Measurements from ENCODE around the gene RUFY4.

The RUFY4 gene

DNA sequence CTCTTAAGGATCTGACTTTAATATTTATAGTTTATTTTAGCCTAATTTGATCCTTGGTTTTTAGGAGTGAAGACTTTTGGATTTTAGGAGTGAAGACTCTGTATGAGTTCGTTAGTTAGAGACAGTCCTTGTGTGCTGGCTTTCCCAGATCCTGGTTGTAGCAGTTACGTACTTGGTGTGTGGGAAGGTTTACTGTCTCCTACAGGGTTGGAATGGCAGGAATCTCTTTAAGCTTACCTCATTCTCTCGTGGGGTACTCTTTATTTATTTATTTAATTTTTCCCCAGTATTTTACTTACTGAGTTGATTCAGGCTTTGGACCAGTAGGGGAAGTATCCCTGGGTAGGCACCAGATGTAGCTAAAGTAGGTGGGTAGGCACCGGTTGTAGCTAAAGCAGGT is 54.9 kb downstream of the RUFY4 start:
- Mint-ChIP-seq H3K9me3 (peaks cover 32% of the 10 kb centered on the region), H3K4me3 (no peak overlapping the region), H3K4me1 (peaks cover 12% of the 10 kb centered on the region), H3K36me3 (ENCODE audit: low read depth) (peaks cover 5% of the 10 kb centered on the region), H3K27me3 (ENCODE audit: low read depth, poor library complexity) (peaks cover 6% of the 10 kb centered on the region), H3K27ac (no peak overlapping the region)
- DNase-seq, result no peak
- TF ChIP-seq, protein P1, sequence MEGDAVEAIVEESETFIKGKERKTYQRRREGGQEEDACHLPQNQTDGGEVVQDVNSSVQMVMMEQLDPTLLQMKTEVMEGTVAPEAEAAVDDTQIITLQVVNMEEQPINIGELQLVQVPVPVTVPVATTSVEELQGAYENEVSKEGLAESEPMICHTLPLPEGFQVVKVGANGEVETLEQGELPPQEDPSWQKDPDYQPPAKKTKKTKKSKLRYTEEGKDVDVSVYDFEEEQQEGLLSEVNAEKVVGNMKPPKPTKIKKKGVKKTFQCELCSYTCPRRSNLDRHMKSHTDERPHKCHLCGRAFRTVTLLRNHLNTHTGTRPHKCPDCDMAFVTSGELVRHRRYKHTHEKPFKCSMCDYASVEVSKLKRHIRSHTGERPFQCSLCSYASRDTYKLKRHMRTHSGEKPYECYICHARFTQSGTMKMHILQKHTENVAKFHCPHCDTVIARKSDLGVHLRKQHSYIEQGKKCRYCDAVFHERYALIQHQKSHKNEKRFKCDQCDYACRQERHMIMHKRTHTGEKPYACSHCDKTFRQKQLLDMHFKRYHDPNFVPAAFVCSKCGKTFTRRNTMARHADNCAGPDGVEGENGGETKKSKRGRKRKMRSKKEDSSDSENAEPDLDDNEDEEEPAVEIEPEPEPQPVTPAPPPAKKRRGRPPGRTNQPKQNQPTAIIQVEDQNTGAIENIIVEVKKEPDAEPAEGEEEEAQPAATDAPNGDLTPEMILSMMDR (IDR thresholded peaks at IDR 0.05), result no peak

DNA sequence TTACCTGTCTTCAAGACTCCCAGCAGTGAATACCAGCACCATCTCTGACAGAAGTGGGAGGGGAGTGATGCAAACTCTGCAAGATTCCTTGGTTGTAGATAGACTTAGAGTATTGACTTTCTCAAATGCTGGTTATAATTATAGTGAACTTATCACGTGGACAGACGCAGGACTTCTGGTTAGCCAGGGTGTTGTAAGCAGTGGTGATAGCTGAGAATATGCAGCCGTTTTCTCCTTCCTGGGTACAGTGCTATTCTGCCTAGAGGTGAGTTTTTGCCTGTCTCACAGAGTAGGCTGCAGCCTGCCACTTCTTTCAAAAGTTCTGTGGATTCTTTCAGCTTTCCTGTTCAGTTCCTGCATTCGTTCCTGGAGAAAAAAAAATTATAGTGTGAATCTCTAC is 56.0 kb downstream of the RUFY4 start:
- H3K4me3 Mint-ChIP-seq, result no peak overlapping the region
- H3K36me3 Mint-ChIP-seq (ENCODE audit: low read depth), result peaks cover 5% of the 10 kb centered on the region
- H3K27ac Mint-ChIP-seq, result peak overlapping the region; percentile 3
- DNase-seq, result no peak
- peaks cover 31% of the 10 kb centered on the region for H3K9me3 Mint-ChIP-seq
- H3K27me3 Mint-ChIP-seq (ENCODE audit: low read depth, poor library complexity), result peaks cover 8% of the 10 kb centered on the region
- peaks cover 12% of the 10 kb centered on the region for H3K4me1 Mint-ChIP-seq
- TF ChIP-seq, protein P1 (IDR thresholded peaks at IDR 0.05), result no peak

DNA sequence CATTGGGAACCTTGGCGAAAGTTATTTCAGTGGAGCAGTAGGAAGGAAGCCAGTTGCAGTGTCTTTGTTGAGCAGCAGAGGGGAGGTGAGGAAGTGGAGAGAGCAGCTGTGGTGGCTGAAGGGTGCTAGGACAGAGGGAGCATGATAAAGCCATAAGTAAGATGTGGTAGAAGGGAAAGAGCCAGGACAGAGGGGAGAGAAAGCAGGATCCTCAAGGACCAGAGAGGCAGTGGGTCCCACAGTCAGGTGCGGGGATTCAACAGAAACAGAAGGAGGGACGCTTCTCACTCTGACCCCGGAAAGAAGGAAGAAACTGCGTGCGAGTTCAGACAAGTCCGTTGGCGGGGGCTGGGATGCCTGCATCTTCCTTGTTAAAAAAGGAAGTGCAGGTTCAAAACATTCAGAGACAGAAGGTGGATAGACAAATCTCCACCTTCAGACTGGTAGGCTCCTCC is 56.6 kb downstream of the RUFY4 start, which contains the start of gene CXCR2:
Gene CXCR2 (plus strand): TSS at position 403 of the 455 bp plus-strand sequence. CDS start 8,774 bp downstream, outside the sequence.
- Mint-ChIP-seq H3K9me3 (peaks cover 31% of the 10 kb centered on the region), H3K27ac (peak within 1 kb of the TSS; percentile 3), H3K4me1 (peaks cover 12% of the 10 kb centered on the region), H3K27me3 (ENCODE audit: low read depth, poor library complexity) (peaks cover 7% of the 10 kb centered on the region), H3K36me3 (ENCODE audit: low read depth) (peaks cover 5% of the 10 kb centered on the region), H3K4me3 (no peak within 1 kb of the TSS)
- TF ChIP-seq, protein P1 (IDR thresholded peaks at IDR 0.05), result no peak
- DNase-seq, result no peak

DNA sequence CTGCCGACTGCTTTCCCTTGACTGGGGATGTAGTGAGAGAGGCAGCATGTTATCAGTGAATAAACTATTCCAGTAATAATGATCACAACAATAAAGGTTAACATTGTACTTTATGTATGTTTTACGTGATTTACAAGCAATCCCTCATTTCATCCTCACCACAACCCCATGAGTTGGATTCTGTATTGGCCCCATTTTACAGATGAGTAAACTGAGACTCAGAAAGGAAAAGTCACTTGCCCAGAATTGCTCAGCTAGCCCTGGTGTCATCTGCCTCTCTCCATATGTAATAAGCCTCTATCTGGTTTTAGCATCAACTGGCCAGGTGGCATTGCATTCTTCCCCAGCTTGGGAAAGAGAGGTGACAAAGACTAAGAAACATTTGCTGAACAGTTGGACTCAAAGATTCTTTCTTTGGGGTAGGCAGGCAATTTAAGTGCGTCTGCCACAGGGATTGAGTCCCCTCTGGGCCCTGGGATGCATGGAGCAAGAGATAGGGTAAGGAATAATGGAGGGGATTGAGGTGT is 58.9 kb downstream of the RUFY4 start:
- H3K36me3 Mint-ChIP-seq (ENCODE audit: low read depth), result no peaks in the 10 kb centered on the region
- no peak for DNase-seq
- H3K27ac Mint-ChIP-seq, result no peak overlapping the region
- TF ChIP-seq, protein P1 (IDR thresholded peaks at IDR 0.05), result no peak
- no peak overlapping the region for H3K4me3 Mint-ChIP-seq
- H3K9me3 Mint-ChIP-seq, result peaks cover 8% of the 10 kb centered on the region
- H3K27me3 Mint-ChIP-seq (ENCODE audit: low read depth, poor library complexity), result peaks cover 11% of the 10 kb centered on the region
- peaks cover 12% of the 10 kb centered on the region for H3K4me1 Mint-ChIP-seq

DNA sequence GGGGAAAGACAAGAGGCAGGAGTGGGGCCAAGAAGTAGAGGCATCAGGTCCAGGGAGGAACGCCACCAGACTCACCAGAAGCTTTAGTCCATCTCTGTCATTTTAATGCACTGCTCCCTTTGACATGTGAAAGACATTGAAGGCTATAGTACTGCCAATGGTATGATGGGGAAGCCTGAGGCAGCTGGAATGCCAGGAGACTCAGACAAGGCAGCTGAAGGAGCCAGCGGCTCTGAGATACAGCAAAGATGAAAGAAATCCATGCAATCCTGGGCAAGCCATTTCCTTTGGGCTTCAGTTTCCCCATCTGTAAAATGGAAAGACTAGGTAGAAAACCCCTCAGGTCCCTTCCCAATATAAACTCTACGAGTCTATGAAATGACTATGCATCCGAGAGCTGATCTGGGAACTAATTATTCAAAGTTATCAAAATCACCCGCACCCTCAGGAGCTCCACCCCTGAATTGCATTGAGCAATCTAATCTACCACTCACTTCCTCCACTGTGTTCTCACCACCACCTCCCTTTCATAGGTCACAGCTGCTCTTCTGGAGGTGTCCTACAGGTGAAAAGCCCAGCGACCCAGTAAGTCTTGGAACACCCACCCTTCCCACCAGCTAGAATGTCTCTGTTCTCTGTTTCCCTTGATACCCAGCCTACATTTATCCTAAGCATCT is 59.9 kb downstream of the RUFY4 start:
- peaks cover 11% of the 10 kb centered on the region for H3K27me3 Mint-ChIP-seq (ENCODE audit: low read depth, poor library complexity)
- TF ChIP-seq, protein P1 (IDR thresholded peaks at IDR 0.05), result no peak
- H3K36me3 Mint-ChIP-seq (ENCODE audit: low read depth), result no peaks in the 10 kb centered on the region
- H3K27ac Mint-ChIP-seq, result no peak overlapping the region
- DNase-seq, result no peak
- no peak overlapping the region for H3K4me3 Mint-ChIP-seq
- H3K4me1 Mint-ChIP-seq, result peaks cover 12% of the 10 kb centered on the region
- peaks cover under 1% of the 10 kb centered on the region for H3K9me3 Mint-ChIP-seq

All from nephron progenitor cell (in vitro differentiated cells).